Activated CD8-positive, alpha-beta memory T cell treated with anti-CD3 and anti-CD28 coated beads for 4 hours (primary cell): Measurements from ENCODE around the gene RBM3.
A peak's percentile ranks its signal among the peaks of the same experiment; 100 is the strongest.
"Not testable (repeated sequence)": the region's sequence is repeated elsewhere in the genome, so short reads cannot be mapped to it uniquely, and the experiment has no call there.

Experiments used
- DNase-seq, 2 donors: peaks; one replicate each; pipeline ENCODE4 v3.0.0-alpha.2; 2020; ENCODE audit warnings: low read depth in 2 of 2

RBM3 gene

GRCh38 chrX:48574270-48575266, at the start of gene RBM3:
Gene RBM3, plus strand, starts transcription at chrX:48574484. Its CDS starts 697 bp downstream, at chrX:48575181.
- DNase-seq = peak; percentile 75 to 89

DNA sequence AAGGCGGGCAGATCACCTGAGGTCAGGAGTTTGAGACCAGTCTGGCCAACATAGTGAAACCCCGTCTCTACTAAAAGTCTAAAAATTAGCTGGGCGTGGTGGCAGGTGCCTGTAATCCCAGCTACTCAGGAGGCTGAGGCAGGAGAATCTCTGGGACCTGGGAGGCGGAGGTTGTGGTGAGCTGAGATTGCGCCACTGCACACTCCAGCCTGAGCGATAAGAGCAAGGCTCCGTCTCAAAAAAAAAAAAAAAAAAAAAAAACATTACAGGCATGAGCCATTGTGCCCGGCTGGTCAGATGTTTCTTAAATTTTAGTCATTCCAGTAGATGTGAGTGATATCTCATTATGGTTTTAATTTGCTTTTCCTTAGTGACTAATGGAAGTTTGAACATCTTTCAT, 48.4 kb upstream of the RBM3 start:
- DNase-seq = not testable (repeated sequence)

DNA sequence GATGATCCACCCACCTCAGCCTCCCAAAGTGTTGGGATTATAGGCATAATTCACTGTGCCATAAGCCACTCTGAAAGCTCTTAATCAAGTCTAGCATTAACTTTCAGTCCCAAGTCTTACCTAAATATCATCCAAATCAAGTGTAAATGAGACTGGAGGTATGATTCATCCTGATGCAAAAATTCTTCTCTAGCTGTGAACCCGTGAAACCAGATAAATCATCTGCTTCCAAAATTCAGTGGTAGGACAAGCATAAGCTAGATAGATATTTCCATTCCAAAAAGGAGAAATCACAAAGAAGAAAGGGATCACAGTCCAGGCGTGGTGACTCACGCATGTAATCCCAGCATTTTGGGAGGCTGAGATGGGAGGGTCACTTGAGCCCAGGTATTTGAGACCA, 43.5 kb upstream of the RBM3 start:
- no peak for DNase-seq

DNA sequence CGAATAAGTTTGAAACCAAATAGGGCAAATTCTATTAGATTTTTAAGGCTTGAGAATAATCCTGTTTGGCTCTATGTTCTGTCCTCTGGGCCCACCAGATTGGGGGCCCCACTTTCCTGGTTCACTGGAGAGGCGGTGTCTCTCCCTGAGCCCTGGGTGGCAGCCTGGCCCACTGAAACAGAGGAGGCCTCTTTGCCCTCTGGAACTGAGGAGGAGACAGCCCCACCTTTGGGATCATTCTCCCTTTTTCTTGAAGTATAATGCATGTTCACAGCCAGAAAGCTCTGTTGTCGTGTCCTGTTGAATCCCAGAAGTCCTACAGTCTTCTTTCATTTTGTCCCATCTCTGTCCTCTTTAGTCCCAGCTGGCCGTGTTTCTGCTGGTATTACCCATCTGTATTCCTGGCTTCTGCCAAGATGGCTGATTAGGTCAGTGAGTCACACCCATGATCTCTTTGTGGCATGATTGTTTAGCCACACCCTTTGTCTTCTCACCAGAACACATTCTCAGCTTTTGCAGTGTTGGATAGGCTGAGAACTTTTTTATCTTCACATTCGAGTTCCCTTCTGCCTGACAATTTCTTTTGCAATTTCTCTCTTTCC, 42.8 kb upstream of the RBM3 start:
- DNase-seq = no peak

DNA sequence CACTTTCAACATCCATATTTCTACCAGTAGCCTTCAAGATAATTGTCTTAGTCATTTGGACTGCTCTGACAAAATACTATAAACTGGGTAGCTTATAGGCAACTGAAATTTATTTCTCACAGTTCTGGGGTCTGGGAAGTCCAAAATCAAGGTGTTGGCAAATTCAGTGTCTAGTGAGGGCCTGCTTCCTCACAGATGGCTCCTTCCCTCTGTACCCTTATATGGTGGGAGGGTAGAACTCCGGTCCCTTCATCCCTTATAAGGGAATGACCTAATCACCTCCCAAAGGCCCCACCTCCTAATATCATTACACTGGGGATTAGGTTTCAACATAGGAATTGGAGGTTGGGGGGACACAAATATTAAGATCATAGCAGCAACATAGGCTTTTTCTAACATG, 42.1 kb upstream of the RBM3 start:
- DNase-seq = no peak

DNA sequence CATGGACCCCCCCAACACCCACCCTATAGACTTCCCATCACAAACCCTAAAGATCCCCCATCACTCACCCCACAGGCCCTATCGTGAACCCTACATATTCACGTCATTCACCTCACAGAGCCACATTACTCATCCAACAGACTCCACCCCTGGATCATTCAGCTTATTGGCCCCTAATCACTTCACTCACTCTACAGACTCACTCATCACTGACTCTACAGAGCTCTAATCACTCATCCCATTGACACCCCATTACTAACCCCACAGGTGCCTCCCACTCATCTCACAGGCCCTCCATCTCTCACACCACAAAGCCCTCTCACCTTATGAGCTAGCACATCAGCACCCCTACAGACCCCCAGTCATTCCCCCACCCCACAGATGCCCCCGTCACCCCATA, 41.1 kb upstream of the RBM3 start:
- no peak for DNase-seq

- no peak for DNase-seq
Measured at GRCh38 chrX:48538641-48539344, 35.5 kb upstream of the RBM3 start.

GRCh38 chrX:48539345-48540027, 34.8 kb upstream of the RBM3 start, which contains the start of gene TBC1D25:
Gene TBC1D25, plus strand, starts transcription at chrX:48539714. Its CDS starts 84 bp downstream, at chrX:48539798.
- peak; percentile 91 to 96 for DNase-seq

GRCh38 chrX:48540028-48540375, 34.3 kb upstream of the RBM3 start:
- peak; percentile 13 to 32 for DNase-seq

- no peak for DNase-seq
Measured at GRCh38 chrX:48540480-48540879, 33.8 kb upstream of the RBM3 start.

DNA sequence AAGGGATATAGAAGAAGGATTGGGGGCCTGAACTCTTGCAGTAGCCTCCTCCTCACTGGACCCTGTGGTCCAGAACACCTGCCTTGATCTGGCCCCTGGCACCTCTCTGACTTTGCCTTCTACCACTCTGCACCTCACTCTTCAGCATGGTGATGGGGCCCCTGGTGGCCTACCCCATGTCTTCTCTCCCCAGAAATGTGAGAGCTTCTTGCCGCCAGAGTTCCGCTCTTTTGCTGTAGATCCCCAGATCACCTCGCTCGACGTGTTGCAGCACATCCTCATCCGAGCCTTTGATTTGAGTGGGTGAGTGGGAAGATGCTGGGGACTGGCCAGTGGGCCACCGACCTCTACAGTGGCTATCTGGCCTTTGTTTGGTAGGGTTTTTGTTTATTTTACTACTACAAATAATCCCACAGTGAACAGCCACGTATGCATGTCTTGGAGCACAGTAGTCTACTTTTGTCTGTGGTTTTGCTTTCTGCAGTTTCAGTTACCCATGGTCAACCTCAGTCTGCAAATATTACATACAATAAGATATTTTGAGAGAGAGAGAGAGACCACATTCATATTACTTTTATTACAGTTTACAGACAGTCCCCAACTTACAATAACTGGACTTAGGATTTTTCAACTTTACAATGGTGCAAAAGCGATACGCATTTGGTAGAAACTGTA, 33.0 kb upstream of the RBM3 start:
- DNase-seq = no peak

DNA sequence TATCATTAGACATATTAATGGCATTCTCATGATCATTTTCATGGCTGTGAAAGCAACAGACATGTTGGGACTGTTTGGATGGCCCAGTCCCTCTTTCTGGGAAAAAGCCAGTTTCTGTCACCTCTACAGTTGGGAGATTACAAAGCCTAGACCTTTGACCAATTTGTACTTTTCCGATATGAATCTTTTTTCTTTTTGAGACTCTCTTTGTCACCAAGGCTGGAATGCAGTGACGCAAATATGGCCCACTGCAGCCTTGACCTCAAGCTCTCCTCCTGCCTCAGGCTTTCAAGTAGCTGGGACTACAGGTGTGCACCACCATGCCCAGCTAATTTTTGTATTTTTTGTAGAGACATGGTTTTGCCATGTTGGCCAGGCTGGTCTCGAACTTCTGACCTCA, 25.4 kb upstream of the RBM3 start:
- no peak for DNase-seq

DNA sequence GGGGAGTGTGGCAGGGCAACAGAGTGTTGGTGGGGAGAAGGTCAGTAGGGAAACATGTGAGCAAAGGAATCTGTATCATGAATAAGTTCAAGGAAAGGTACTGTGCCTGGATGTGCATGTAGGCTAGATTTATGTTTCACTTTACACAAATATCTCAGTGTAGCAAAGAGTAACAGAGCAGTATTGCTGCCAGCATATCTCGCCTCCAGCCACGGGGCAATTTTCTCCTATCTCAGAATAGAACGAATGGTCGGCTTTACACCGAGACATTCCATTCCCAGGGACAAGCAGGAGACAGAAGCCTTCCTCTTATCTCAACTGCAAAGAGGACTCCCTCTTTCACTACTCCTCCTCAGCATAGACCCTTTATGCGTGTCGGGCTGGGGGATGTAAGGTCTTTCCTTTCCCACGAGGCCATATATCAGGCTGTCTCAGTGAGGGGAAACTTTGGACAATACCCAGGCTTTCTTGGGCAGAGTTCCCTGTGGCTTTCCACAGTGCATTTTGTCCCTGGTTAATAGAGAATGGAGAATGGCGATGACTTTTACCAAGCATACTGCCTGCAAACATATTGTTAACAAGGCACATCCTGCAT, 18.5 kb upstream of the RBM3 start:
- not testable (repeated sequence) for DNase-seq

DNA sequence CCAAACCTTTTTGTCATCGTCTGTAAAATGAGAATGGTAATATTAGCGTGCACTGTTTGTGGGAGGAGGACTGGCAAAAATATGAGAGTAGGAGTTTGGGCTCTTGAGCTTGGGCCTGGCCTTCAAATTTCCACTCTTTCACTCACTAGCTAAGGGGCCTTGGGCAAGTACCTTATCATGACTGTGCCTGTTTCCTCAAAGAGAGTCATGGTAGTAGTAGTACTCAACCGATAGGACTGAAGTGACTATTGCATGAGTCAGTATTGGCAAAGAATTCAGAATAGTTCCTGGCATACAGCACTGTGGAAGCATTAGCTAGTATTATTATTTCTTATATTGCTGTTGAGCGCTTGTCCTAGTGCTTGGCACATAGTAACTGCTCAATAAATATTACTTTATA, 16.0 kb upstream of the RBM3 start:
- DNase-seq = no peak

DNA sequence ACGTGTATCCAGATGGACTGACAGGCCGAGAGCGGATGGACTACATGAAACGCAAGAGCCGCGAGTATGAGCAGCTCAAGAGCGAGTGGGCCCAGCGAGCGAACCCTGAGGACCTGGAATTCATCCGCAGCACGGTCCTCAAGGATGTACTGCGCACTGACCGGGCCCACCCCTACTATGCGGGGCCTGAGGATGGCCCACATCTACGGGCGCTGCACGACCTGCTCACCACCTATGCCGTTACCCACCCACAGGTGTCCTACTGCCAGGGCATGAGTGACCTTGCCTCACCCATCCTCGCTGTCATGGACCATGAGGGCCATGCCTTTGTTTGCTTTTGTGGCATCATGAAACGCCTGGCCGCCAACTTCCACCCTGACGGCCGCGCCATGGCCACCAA, 14.6 kb upstream of the RBM3 start:
- no peak for DNase-seq

DNA sequence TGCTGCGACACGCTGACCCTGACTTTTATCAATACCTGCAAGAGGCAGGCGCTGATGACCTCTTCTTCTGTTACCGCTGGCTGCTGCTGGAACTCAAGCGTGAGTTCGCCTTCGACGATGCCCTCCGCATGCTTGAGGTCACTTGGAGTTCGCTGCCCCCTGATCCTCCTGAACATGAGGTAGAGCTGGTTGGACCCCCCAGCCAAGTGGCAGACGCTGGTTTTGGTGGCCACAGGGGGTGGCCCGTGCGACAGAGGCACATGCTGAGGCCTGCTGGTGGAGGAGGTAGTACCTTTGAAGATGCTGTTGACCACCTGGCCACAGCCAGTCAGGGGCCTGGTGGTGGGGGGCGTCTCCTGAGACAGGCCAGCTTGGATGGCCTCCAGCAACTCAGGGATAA, 14.2 kb upstream of the RBM3 start:
- no peak for DNase-seq

GRCh38 chrX:48560681-48561080, 13.6 kb upstream of the RBM3 start:
- no peak for DNase-seq

- no peak for DNase-seq
Measured at GRCh38 chrX:48569958-48570357, 4.3 kb upstream of the RBM3 start.

DNA sequence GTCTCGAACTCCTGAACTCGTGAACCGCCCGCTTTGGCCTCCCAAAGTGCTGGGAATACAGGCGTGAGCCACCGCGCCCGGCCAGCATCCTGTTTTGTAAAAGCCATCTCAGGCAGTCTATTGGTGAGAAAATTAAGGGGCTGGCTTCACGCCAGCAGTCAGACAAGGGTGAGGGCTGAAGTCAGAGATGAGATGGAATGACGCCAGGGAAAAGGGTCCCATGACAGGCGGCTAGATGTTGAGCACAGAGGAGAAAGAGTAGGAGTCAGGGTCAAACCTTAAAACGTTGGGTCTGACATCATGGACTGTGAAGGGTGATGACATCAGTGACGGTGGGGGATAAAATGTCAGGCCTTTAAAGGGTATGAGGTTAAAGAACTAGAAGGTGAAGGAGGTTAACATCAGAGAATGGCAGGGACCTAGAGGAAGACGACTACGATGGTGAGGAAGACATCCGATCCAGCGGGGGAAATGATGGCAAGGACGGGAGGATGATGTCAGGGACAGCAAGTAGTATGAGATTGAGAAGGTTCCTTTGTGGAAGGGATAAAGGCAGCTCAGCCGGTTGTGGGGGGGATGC, 504 bp upstream of the RBM3 start:
- DNase-seq = no peak

- DNase-seq = no peak
Measured at GRCh38 chrX:48575642-48576041, 1.4 kb downstream of the RBM3 start.

DNA sequence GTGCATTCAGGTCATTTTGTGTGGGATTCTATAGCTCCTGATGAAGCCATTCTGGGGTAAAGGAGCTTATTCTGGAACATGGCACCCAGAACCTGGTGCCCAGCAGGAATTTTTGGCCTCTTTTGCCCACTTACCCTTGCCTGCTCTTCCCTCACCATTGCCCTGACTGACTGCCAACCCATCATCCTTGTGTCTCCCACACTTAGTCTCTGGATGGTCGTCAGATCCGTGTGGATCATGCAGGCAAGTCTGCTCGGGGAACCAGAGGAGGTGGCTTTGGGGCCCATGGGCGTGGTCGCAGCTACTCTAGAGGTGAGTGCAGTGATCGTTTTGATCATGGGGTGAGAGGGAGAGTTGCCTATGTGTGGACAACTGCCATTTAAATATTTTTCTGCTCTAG, 1.8 kb downstream of the RBM3 start:
- no peak for DNase-seq
